HepG2 (cell line): ENCODE results near the gene PCGF6. TPM values are rescaled to one million over a fixed set of nuclear protein-coding genes. Genes with fewer than 3 reads are reported as not detected.

ENCODE experiments used
- ATAC-seq: fragments of 200-7000 bp; cut with Tn5 transposase; 3 replicates; pipeline ENCODE4 v1.9.1; 2020; ENCODE audit warnings: mild to moderate bottlenecking, moderate library complexity
- BruUV-seq: library from RNA; stranded (reverse); fragments of 400-500 nt; replicated peaks from 2 replicates; lab custom pipeline; 2021; lab: Mats Ljungman, UMichigan
- CTCF ChIA-PET: fragments of 300-600 bp; formaldehyde crosslinking; extraction: SDS; loops from one replicate; lab custom pipeline; 2021; ENCODE audit warnings: low total read pairs, inconsistent platforms, low intra/inter-chr PET ratio; lab: Yijun Ruan, JAX
- POLR2A ChIA-PET: fragments of 350-600 bp; sonication (Branson Sonifier 250); formaldehyde crosslinking; loops from one replicate; lab custom pipeline; 2020; ENCODE audit warnings: antibody characterized with exemption, inconsistent platforms; lab: Yijun Ruan, JAX
- DNase-seq: peaks from one replicate; pipeline ENCODE4 v3.0.0-alpha.2; 2015; ENCODE audit warnings: low spot score
- FAIRE-seq: peaks from 3 replicates; lab custom pipeline; 2011; peaks lifted over from hg19 to GRCh38; lab: Jason Lieb, UNC
- H2AFZ ChIP-seq: one replicate; pipeline ENCODE4 v1.6.1; 2011; ENCODE audit warnings: low read length, inconsistent platforms
- H3K27ac ChIP-seq: fragments of 300-600 bp; 3 replicates; pipeline ENCODE4 v1.8.0; 2011; ENCODE audit warnings: mixed run types, mild to moderate bottlenecking, mixed read lengths, low read length, inconsistent platforms; ENCODE audit not compliant: insufficient read depth; ENCODE audit errors: extremely low read length
- H3K27me3 ChIP-seq, 2 experiments: fragments of 200-600 bp in 1 of 2; 2 replicates in 1 of 2; 3 replicates in 1 of 2; pipeline versions ENCODE4 v1.6.0 to v1.8.0; 2011; ENCODE audit warnings: low read length in 2 of 2, mild to moderate bottlenecking in 2 of 2, moderate library complexity in 2 of 2, inconsistent platforms in 1 of 2; ENCODE audit not compliant: insufficient read depth in 2 of 2, control insufficient read depth in 1 of 2
- H3K36me3 ChIP-seq, 2 experiments: fragments of 200-600 bp in 1 of 2; replicated peaks in 1 of 2; 2 replicates in 1 of 2; 3 replicates in 1 of 2; pipeline versions ENCODE4 v1.5.1 to v1.8.0; 2011; ENCODE audit warnings: low read length in 2 of 2, inconsistent platforms in 1 of 2; ENCODE audit not compliant: insufficient read depth in 2 of 2, control insufficient read depth in 1 of 2
- H3K4me1 ChIP-seq: 2 replicates; pipeline ENCODE4 v1.5.1; 2012; ENCODE audit warnings: low read length, inconsistent platforms; ENCODE audit not compliant: insufficient read depth
- H3K4me2 ChIP-seq: 2 replicates; pipeline ENCODE4 v1.6.0; 2011; ENCODE audit warnings: low read depth, low read length, inconsistent platforms
- H3K4me3 ChIP-seq, 3 experiments: fragments of 200-600 bp in 1 of 3; sonication (generic), shearing (Covaris generic) in 1 of 3; replicated peaks in 1 of 3; 2 replicates each; pipeline ENCODE4 v1.5.1; 2011 to 2016; ENCODE audit warnings: low read length in 3 of 3, inconsistent platforms in 2 of 3, low read depth in 2 of 3, mild to moderate bottlenecking in 2 of 3, control low read depth in 1 of 3, mixed read lengths in 1 of 3; ENCODE audit not compliant: insufficient read depth in 1 of 3
- H3K79me2 ChIP-seq: one replicate; pipeline ENCODE4 v1.6.1; 2011; ENCODE audit warnings: low read length, inconsistent platforms; ENCODE audit not compliant: insufficient read depth
- H3K9ac ChIP-seq: 2 replicates; pipeline ENCODE4 v1.6.0; 2011; ENCODE audit warnings: mild to moderate bottlenecking, low read depth, low read length, inconsistent platforms; ENCODE audit not compliant: insufficient read depth
- H3K9me3 ChIP-seq: 2 replicates; pipeline ENCODE4 v1.5.1; 2012; ENCODE audit warnings: mild to moderate bottlenecking, low read length
- H4K20me1 ChIP-seq: 2 replicates; pipeline ENCODE4 v1.6.0; 2011; ENCODE audit warnings: inconsistent platforms, mild to moderate bottlenecking, low read length, moderate library complexity; ENCODE audit not compliant: insufficient read depth
- ATF7-NPFF ChIP-seq: sonication (generic); formaldehyde crosslinking; IDR thresholded peaks from 2 replicates; pipeline ENCODE4 v1.8.1; 2023; ENCODE audit warnings: mild to moderate bottlenecking, low read depth, missing genetic modification reagents, moderate library complexity
- BHLHE40 ChIP-seq: IDR thresholded peaks from 2 replicates; pipeline ENCODE4 v1.6.1; 2011; ENCODE audit warnings: low read length, improper control_type of control experiment
- CBX2 ChIP-seq, 2 experiments: fragments of 200-600 bp in 1 of 2; sonication (generic); formaldehyde crosslinking in 1 of 2; IDR thresholded peaks; 2 replicates each; pipeline versions ENCODE4 v1.7.0 to v1.8.1; 2018 to 2022; ENCODE audit warnings: low read depth in 2 of 2, low read length in 1 of 2, mild to moderate bottlenecking in 1 of 2, missing genetic modification reagents in 1 of 2
- CEBPG ChIP-seq: IDR thresholded peaks from 2 replicates; pipeline ENCODE4 v1.6.1; 2016
- MAFK ChIP-seq, 2 experiments: IDR thresholded peaks in 1 of 2; conservative IDR thresholded peaks in 1 of 2; 2 replicates each; pipeline ENCODE4 v1.6.1; 2011; ENCODE audit warnings: improper control_type of control experiment in 2 of 2, low read length in 2 of 2
- MYC ChIP-seq: sonication (generic); formaldehyde crosslinking; IDR thresholded peaks from 2 replicates; pipeline ENCODE4 v1.9.0; 2021; ENCODE audit warnings: missing genetic modification reagents, borderline replicate concordance
- PITX1 ChIP-seq: sonication (generic); formaldehyde crosslinking; IDR thresholded peaks from 2 replicates; pipeline ENCODE4 v1.5.1; 2020; ENCODE audit warnings: mild to moderate bottlenecking, missing genetic modification reagents
- ZFP90 ChIP-seq: sonication (generic); formaldehyde crosslinking; IDR thresholded peaks from 2 replicates; pipeline ENCODE4 v1.8.0; 2022; ENCODE audit warnings: missing genetic modification reagents, mild to moderate bottlenecking, inconsistent platforms, borderline replicate concordance
- ZNF577 ChIP-seq: sonication (generic); formaldehyde crosslinking; IDR thresholded peaks from 2 replicates; pipeline ENCODE4 v1.4.0; 2020; ENCODE audit warnings: mild to moderate bottlenecking, low read depth, missing genetic modification reagents, borderline replicate concordance
- ZNF709 ChIP-seq: sonication (generic); formaldehyde crosslinking; IDR thresholded peaks from 2 replicates; pipeline ENCODE4 v1.5.0; 2020; ENCODE audit warnings: mild to moderate bottlenecking, missing genetic modification reagents
- ZNF782 ChIP-seq: sonication (generic); formaldehyde crosslinking; IDR thresholded peaks from 2 replicates; pipeline ENCODE4 v1.4.0; 2020; ENCODE audit warnings: missing genetic modification reagents, mild to moderate bottlenecking, borderline replicate concordance
- WGBS: methylation state at CpG from one replicate; pipeline ENCODE4 v1.1.6; 2017; ENCODE audit warnings: low lambda C conversion rate; 5-methylcytosine and 5-hydroxymethylcytosine counted together
- in situ Hi-C: cut with HindIII; loops from 2 replicates; pipeline ENCODE4 v1.10.0; 2017; ENCODE audit warnings: low pct_unique_long_range_greater_than_20kb; ENCODE audit not compliant: extremely low pct_ligation_motif_present
- intact Hi-C: fragments of 100-400 bp; cut with micrococcal nuclease; formaldehyde crosslinking; loops from one replicate; pipeline ENCODE4 v1.10.0; 2022; ENCODE audit not compliant: unreplicated experiment
- polyA plus RNA-seq, 8 experiments: library from polyadenylated mRNA; depleted of rRNA in 3 of 8; stranded (reverse) in 7 of 8; unstranded in 1 of 8; fragments of >200 nt; fragmentation: Illumina TruSeq in 4 of 8; extraction: Trizol in 4 of 8; gene quantifications; 2 replicates each; pipeline versions ENCODE4 v1.2.1 to v1.2.3, GENCODE V29; 2011 to 2016; ENCODE audit warnings: low read depth in 4 of 8, missing spikeins in 1 of 8, mixed read lengths in 1 of 8; ENCODE audit not compliant: insufficient read depth in 1 of 8
- total RNA-seq, 5 experiments: library from RNA; depleted of rRNA; stranded (reverse); fragments of >200 nt; fragmentation: Illumina TruSeq; extraction: Trizol; gene quantifications; 2 replicates each; pipeline ENCODE4 v1.2.3, GENCODE V29; 2016; ENCODE audit warnings: low read depth in 1 of 5
- TF ChIP-seq, protein P1 (sequence below): sonication (generic); formaldehyde crosslinking; IDR thresholded peaks from 2 replicates; pipeline ENCODE4 v1.5.0; 2020; ENCODE audit warnings: mild to moderate bottlenecking, missing genetic modification reagents

Gene PCGF6
- total and polyA plus RNA-seq, 2 of the 13 experiments (the other 11 are each of a cell fraction or from before 2014, with no cell fraction given), result 5.2 to 19.4 TPM

DNA sequence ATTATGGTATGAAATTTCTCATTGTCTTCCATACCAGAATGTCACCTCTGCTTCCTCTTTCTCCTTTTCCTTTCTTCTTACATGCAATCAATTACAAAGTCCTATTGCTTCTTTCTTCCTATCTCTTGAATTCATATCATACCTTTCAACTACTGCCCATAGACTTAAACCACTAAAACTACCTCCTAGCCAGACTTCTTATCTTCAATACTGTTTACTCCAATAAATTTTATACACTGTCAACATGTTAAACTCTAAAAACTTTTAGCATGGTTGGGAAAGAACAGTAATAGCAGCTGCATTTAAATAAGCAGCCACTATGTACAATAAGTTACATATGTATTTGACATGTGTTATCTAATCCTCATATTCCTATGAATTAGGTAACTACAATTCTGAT is 34.9 kb downstream of the PCGF6 start:
- FAIRE-seq, result no peak
- no peaks in the 10 kb centered on the region for H3K79me2 ChIP-seq
- H4K20me1 ChIP-seq, result no peaks in the 10 kb centered on the region
- TF ChIP-seq ZNF709 (CRISPR knock-in tag), result no peak
- BruUV-seq, result no TSS peak
- no peak for DNase-seq
- H3K27me3 ChIP-seq, result no peaks in the 10 kb centered on the region
- no peak overlapping the region for H3K4me3 ChIP-seq
- intact Hi-C loops, result no loop called here
- no peak overlapping the region for H2AFZ ChIP-seq
- in situ Hi-C loops, result no loop called here
- ATAC-seq, result no peak
- no peaks in the 10 kb centered on the region for H3K9me3 ChIP-seq
- H3K4me2 ChIP-seq, result no peak overlapping the region
- H3K36me3 ChIP-seq, result peaks cover 5 to 30% of the 10 kb centered on the region in 2 experiments
- ChIA-PET CTCF (no interaction called here), POLR2A (no interaction called here)
- no peak overlapping the region for H3K27ac ChIP-seq
- no peak overlapping the region for H3K9ac ChIP-seq
- no peaks in the 10 kb centered on the region for H3K4me1 ChIP-seq

DNA sequence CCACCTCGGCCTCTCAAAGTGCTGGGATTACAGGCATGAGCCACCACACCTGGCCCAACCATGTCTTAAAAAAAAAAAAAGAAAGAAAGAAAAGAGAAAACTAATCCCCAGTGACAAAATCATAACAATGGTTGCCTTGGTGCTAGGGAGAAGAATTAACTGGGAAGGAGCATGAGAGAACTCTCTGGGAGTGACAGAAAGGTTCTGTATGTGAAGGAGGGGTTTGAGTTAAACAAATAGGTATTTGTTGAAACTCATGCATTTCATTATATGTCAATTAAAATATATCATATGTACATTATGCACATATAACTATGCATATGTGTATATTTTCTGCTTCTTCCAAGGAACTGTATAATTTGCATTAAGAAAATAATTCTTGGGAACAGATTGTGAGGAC is 40.7 kb downstream of the PCGF6 start:
- CTCF ChIA-PET, result no interaction called here
- 95% methylated on average over 1 of the region's 1 CpG for WGBS
- Histone ChIP-seq H2AFZ (no peak overlapping the region), H3K27me3 (no peaks in the 10 kb centered on the region), H3K27ac (no peak overlapping the region), H3K4me3 (no peak overlapping the region), H3K36me3 (peaks cover 8 to 47% of the 10 kb centered on the region in 2 experiments), H3K4me1 (no peaks in the 10 kb centered on the region), H3K4me2 (no peak overlapping the region), H4K20me1 (no peaks in the 10 kb centered on the region), H3K9ac (no peak overlapping the region), H3K79me2 (no peaks in the 10 kb centered on the region), H3K9me3 (no peaks in the 10 kb centered on the region)
- no peak for DNase-seq
- no TSS peak for BruUV-seq
- POLR2A ChIA-PET, result no interaction called here
- in situ Hi-C loops (no loop called here), intact Hi-C loops (no loop called here)
- TF ChIP-seq MAFK (conservative IDR thresholded peaks at IDR 0.05 in 1 of 2, IDR thresholded peaks at IDR 0.05 in 1 of 2; ENCODE audit: low read length in 2 of 2), result no peak
- no peak for TF ChIP-seq CBX2 (IDR thresholded peaks at IDR 0.05; ENCODE audit: low read depth, low read length)
- no peak for TF ChIP-seq CBX2 (CRISPR knock-in tag; IDR thresholded peaks at IDR 0.05; ENCODE audit: low read depth)
- TF ChIP-seq, protein P1, sequence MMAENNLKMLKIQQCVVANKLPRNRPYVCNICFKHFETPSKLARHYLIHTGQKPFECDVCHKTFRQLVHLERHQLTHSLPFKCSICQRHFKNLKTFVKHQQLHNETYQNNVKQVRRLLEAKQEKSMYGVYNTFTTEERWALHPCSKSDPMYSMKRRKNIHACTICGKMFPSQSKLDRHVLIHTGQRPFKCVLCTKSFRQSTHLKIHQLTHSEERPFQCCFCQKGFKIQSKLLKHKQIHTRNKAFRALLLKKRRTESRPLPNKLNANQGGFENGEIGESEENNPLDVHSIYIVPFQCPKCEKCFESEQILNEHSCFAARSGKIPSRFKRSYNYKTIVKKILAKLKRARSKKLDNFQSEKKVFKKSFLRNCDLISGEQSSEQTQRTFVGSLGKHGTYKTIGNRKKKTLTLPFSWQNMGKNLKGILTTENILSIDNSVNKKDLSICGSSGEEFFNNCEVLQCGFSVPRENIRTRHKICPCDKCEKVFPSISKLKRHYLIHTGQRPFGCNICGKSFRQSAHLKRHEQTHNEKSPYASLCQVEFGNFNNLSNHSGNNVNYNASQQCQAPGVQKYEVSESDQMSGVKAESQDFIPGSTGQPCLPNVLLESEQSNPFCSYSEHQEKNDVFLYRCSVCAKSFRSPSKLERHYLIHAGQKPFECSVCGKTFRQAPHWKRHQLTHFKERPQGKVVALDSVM (CRISPR knock-in tag), result no peak
- TF ChIP-seq BHLHE40, result no peak
- TF ChIP-seq MYC (CRISPR knock-in tag), result no peak
- TF ChIP-seq PITX1 (CRISPR knock-in tag), result no peak
- no peak for TF ChIP-seq ZNF577 (CRISPR knock-in tag)
- TF ChIP-seq ATF7-NPFF (CRISPR knock-in tag), result no peak
- no peak for TF ChIP-seq CEBPG (CRISPR knock-in tag)
- TF ChIP-seq ZFP90, result no peak
- no peak for TF ChIP-seq ZNF782 (CRISPR knock-in tag)
- ATAC-seq, result no peak
- no peak for FAIRE-seq
